HG03442 (cell line): Measurements from ENCODE around the gene ABCD1.

Experiments
- ATAC-seq: cut with Tn5 transposase; IDR thresholded peaks from one replicate; pipeline ENCODE4 v1.9.1; 2021; ENCODE audit warnings: mild to moderate bottlenecking, moderate library complexity; ENCODE audit not compliant: unreplicated experiment

Gene ABCD1

GRCh38 chrX:153783378-153784013 lies 58.8 kb downstream of the ABCD1 start:
- ATAC-seq: no peak

GRCh38 chrX:153784325-153784967 lies 59.8 kb downstream of the ABCD1 start:
- ATAC-seq: no peak

DNA sequence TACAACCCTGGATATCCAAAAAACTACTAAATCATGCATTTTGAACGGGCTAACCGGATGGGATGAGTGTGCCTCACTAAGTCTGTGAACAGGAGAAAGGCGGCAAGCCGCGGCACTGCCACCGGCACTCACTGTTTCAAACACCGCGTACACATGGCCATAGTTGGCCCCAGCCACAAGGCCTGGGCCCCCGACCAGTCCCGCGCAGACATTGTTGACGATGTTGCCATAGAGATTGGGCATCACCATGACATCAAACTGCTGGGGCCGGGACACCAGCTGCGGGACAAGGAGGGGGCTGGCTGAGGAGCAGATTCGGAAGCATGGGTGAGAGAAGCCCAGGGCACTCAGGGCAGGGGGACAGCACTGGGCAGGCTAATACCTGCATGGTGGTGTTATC lies 62.0 kb downstream of the ABCD1 start:
- ATAC-seq: no peak

DNA sequence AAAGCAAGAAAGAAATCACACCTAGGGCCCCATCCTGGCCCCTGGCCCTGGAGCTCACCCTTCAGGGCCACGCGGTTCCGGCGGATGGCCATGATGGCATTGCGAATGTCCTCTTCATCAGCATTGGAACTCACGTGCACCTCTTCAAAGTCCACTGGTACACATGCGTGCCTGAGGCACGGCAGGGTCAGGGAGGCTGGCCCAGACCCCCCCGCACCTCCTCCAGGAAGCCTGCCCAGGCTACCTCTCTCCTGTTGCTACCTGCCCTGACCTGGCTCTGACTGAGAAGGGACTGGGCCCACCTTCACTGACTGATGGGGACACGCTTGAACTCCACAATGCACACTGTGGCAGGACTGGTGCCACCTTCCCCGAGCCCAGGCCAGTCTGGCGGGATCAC lies 65.0 kb downstream of the ABCD1 start:
- ATAC-seq: no peak

GRCh38 chrX:153791104-153791852 lies 66.6 kb downstream of the ABCD1 start:
- no peak for ATAC-seq

GRCh38 chrX:153792368-153792767 lies 67.7 kb downstream of the ABCD1 start:
- ATAC-seq: no peak

DNA sequence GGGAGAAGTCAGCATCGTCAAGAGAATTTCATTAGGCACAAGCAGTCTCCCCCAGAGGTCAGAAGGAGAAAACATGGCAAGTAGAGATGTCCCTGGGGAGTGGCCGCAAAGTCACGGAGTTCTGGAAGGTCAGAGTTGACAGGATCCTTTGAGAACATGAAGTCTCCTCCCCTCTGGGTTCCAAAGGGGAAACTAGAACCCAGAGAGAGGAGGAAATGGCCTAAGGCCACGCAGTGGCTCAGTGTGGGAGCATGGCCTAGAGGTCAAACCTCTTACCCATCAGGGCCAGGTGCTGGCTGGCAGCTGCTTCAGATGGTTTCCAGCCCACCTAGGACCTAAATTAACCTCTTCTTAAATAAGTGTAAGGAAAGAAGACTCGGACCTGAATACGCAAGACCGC lies 68.6 kb downstream of the ABCD1 start:
- ATAC-seq: no peak
